Right lobe of liver (tissue), 4 donors: ENCODE results near the gene ZNF790.

Experiments used
- POLR2A ChIP-seq: fragments of 450-650 bp; IDR thresholded peaks from one replicate; pipeline ENCODE4 v1.6.1; 2017; ENCODE audit warnings: antibody characterized with exemption, mild to moderate bottlenecking
- TF ChIP-seq, protein P1 (sequence below), 4 donors: fragments of 200-600 bp in 3 of 4; fragments of 450-650 bp in 1 of 4; IDR thresholded peaks; one replicate each; pipeline versions ENCODE4 v1.5.1 to v1.8.0; 2016 to 2022; ENCODE audit warnings: antibody characterized with exemption in 4 of 4, mild to moderate bottlenecking in 2 of 4
- donor health status: DM: no; HTN: no; CAD: no.
- donor health status: DM: no; HTN: no; CAD: no.
- donor health status: DM: no; HTN: yes; CAD: no.

DNA sequence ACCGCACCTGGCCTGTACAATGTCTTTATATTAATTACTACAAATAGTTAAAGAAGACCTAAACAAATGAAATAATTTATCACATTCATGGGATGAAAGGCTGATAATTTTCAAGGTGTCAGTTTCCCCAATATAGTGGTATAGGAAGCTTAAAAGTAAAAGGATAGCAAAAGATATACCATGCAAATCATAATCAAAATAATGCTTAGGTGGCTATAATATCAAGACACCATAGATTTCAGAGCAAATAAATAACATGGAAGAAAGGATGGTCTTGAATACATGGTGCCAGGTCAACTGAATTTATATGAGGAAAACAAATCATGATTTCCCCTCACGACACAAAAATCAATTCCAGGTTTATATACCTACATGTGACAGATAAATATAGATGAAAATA is 4.8 kb downstream of the ZNF790 start:
- TF ChIP-seq, protein P1, sequence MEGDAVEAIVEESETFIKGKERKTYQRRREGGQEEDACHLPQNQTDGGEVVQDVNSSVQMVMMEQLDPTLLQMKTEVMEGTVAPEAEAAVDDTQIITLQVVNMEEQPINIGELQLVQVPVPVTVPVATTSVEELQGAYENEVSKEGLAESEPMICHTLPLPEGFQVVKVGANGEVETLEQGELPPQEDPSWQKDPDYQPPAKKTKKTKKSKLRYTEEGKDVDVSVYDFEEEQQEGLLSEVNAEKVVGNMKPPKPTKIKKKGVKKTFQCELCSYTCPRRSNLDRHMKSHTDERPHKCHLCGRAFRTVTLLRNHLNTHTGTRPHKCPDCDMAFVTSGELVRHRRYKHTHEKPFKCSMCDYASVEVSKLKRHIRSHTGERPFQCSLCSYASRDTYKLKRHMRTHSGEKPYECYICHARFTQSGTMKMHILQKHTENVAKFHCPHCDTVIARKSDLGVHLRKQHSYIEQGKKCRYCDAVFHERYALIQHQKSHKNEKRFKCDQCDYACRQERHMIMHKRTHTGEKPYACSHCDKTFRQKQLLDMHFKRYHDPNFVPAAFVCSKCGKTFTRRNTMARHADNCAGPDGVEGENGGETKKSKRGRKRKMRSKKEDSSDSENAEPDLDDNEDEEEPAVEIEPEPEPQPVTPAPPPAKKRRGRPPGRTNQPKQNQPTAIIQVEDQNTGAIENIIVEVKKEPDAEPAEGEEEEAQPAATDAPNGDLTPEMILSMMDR (IDR thresholded peaks at IDR 0.05) = no peak
- TF ChIP-seq POLR2A = no peak
